PFSK-1 (cell line): ENCODE measurements around the gene PTH.

ENCODE experiments used
- FOXP2 ChIP-seq: optimal IDR thresholded peaks from 2 replicates; pipeline ENCODE3; 2011; ENCODE audit warnings: borderline replicate concordance, control low read depth, inconsistent platforms; ENCODE audit not compliant: insufficient read depth; ENCODE audit errors: extremely low read length, extremely low read depth
- POLR2AphosphoS5 ChIP-seq: IDR thresholded peaks from 2 replicates; pipeline ENCODE4 v1.6.1; 2012; ENCODE audit warnings: low read depth, mild to moderate bottlenecking, control low read depth, low read length, moderate library complexity
- REST ChIP-seq, 2 experiments: IDR thresholded peaks; 2 replicates each; pipeline versions ENCODE4 v1.6.1 to v1.8.0; 2011 to 2012; ENCODE audit warnings: low read depth in 2 of 2, low read length in 2 of 2, control low read depth in 1 of 2, inconsistent platforms in 1 of 2, mild to moderate bottlenecking in 1 of 2, moderate library complexity in 1 of 2; ENCODE audit not compliant: insufficient read depth in 1 of 2
- SIN3A ChIP-seq: IDR thresholded peaks from 2 replicates; pipeline ENCODE4 v1.6.1; 2012; ENCODE audit warnings: mild to moderate bottlenecking, low read length, moderate library complexity, borderline replicate concordance; ENCODE audit not compliant: insufficient read depth
- TAF1 ChIP-seq: IDR thresholded peaks from 2 replicates; pipeline ENCODE4 v1.6.1; 2012; ENCODE audit warnings: low read length, control low read depth, borderline replicate concordance; ENCODE audit not compliant: insufficient read depth

Gene PTH

GRCh38 chr11:13480198-13480597, 15.6 kb downstream of the PTH start:
- TF ChIP-seq REST (IDR thresholded peaks at IDR 0.05; ENCODE audit: insufficient read depth in 1 of 2, low read depth in 2 of 2, low read length in 2 of 2) (no peak), FOXP2 (no peak), TAF1 (no peak), SIN3A (no peak), POLR2AphosphoS5 (no peak)

- TF ChIP-seq REST (IDR thresholded peaks at IDR 0.05; ENCODE audit: insufficient read depth in 1 of 2, low read depth in 2 of 2, low read length in 2 of 2), result no peak
- TF ChIP-seq SIN3A, result no peak
- TF ChIP-seq POLR2AphosphoS5, result no peak
- no peak for TF ChIP-seq FOXP2
- TF ChIP-seq TAF1, result no peak
Observed at GRCh38 chr11:13479688-13480087, 16.1 kb downstream of the PTH start.

GRCh38 chr11:13475091-13475490, 20.7 kb downstream of the PTH start:
- TF ChIP-seq POLR2AphosphoS5 (no peak), REST (IDR thresholded peaks at IDR 0.05; ENCODE audit: insufficient read depth in 1 of 2, low read depth in 2 of 2, low read length in 2 of 2) (no peak)

DNA sequence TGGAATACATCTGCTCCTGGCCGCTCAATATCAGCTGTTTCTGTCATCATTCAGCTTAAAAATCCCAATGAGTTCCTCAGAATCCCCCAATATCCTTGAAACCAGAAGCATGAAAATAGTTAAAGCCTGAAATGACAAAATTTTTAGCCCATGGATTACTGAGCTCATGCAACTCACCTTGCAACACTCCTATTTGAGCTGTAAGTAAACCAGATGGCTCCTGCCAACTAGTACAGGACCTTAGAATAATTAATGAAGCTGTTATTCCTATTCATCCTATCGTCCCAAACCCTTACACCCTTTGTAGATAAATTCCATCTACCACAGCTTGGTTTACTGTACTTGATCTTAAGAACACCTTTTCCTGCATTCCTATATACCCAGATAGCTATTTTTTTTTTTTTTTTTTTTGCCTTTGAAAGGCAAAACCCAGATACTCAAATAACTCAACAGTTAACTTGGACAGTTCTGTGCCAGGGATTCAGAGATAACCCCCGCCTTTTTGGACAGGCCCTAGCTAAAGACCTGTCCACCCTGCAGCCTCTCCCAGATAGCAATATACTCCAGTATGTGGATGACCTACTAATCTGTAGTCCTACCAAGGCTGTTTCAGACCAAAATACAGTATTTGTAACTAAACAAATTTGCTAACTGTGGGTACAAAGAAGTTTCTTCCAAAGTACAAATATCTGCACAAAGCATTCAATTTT, 22.6 kb downstream of the PTH start:
- TF ChIP-seq REST (IDR thresholded peaks at IDR 0.05; ENCODE audit: insufficient read depth in 1 of 2, low read depth in 2 of 2, low read length in 2 of 2) (no peak), POLR2AphosphoS5 (no peak), FOXP2 (no peak), TAF1 (no peak), SIN3A (no peak)

- TF ChIP-seq POLR2AphosphoS5 (no peak), TAF1 (no peak), FOXP2 (no peak), SIN3A (no peak), REST (IDR thresholded peaks at IDR 0.05; ENCODE audit: insufficient read depth in 1 of 2, low read depth in 2 of 2, low read length in 2 of 2) (no peak)
Observed at GRCh38 chr11:13468750-13469149, 27.0 kb downstream of the PTH start.
